Skin of body (tissue), 2 donors: ENCODE measurements around the gene WDR72. TPM values are rescaled to one million over a fixed set of nuclear protein-coding genes. Genes with fewer than 3 reads are reported as not detected.
"Not testable (repeated sequence)": the region's sequence is repeated elsewhere in the genome, so short reads cannot be mapped to it uniquely, and the experiment has no call there.

Source experiments
- DNase-seq: peaks from one replicate; lab custom pipeline; 2025; lab: John Stamatoyannopoulos, UW
- total RNA-seq: library from RNA; depleted of rRNA; stranded (reverse); fragments of >200 nt; gene quantifications from one replicate; pipeline ENCODE4 v1.2.3, GENCODE V29; 2014

Gene WDR72
- 0.69 TPM for total RNA-seq

GRCh38 chr15:53759411-53759931 lies at the start of gene WDR72:
TSS of gene WDR72 (minus strand) at chr15:53759663. CDS start at chr15:53733149, 26,514 bp downstream.
- no peak for DNase-seq

DNA sequence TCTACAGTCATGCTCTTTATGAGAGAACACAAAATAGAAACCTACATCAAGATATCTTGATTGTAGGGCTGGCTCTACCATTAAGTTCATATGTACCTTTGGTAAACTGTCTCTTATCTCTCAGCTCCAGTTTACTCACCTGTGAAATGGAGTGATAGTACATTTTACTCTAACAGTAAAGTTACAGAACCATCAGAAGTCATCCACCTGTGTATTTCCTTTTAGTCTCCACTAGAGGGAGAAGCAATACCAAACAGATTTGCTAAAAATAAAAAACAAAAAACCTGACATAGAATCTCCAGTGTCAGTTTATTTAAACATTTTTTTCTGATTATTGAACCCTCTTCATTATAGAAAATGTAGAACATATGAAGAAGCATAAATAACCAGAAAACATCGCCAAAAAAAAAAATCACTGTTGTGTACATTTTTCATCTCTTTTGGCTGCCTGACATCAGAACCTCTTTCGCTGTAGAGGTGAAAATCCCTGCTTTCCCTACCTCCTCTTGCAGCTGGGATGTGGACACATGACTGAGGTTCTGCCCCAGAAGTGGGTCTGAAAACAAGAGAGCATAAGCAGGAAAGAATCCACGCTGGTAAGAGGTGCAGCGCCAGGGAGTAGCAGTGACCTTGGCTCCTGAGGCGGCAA lies 48.7 kb upstream of the WDR72 start:
- peak; percentile 8 for DNase-seq

DNA sequence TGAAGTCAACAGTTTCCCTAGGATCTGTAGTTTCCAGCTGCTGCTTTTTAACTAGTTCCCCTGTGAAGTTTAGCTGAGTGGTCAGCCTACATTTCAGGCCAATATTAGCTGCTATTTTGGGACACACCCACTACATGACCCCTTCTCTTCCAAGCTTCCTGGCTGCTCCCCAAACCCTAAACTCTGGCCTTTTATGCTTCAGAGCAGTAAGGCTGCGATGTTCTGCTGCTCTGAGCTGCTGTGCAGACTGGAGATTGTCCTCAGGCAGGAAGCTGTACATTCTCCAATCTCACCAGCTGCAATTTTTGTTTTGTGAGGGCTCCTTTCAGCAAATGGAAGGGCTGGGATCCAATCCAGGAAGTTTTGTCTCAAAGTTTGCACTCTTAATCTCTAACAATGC lies 48.0 kb upstream of the WDR72 start:
- DNase-seq: peak; percentile 48

- no peak for DNase-seq
These were observed 43.2 kb upstream of the WDR72 start for GRCh38 chr15:53802672-53803071.

DNA sequence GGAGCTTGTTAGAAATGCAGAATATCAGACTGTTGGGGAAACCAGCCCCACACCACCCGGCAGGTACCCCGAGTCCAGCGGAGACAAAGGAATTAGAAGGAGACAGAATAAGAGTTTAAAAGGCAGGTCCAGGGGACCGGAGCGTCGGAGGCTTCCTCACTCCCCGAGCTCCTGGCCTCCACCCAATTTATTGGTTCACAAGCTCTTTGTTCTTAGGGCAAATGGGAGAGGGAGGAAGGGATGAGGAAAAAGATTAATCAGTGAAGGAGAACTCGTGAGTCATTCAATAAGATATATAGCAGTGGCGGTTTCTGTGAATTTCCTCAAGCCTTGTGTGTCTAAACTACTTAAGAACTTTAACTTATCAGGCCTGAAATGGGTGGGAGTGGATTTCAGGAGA lies 32.1 kb upstream of the WDR72 start:
- no peak for DNase-seq

- DNase-seq: no peak
These were observed 30.4 kb upstream of the WDR72 start for GRCh38 chr15:53789654-53790375.

DNA sequence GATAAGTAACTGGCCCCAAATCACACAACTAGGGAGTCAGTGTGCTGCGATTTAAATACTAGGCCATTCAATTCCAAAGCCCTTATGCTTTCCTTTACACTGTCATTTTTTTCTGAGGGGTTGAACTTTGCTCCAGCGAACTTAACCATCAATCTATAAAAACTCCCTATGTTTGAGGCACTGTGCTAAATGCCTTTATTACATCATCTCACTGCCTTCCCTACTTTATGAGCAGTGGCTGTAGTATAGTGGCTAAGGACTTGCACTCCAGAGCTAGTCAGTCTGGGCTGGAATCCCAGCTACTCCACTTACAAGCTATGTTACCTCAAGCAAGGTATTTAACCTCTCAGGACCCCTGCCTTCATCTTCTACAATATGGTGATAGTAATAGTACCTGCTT lies 26.9 kb upstream of the WDR72 start:
- DNase-seq: no peak

DNA sequence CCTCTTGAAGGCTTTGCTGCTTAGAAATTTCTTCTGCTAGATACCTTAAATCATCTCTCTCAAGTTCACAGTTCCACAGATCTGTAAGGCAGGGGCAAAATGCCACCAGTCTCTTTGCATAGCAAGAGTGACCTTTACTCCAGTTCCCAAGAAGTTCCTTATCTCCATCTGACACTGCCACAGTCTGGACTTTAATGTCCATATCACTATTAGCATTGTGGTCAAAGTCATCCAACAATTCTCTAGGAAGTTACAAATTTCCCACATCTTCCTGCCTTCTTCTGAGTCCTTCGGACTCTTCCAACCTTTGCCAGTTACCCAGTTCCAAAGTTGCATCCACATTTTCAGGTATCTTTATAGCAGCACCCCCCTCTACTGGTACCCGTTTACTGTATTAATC lies 25.8 kb upstream of the WDR72 start:
- DNase-seq: not testable (repeated sequence)

DNA sequence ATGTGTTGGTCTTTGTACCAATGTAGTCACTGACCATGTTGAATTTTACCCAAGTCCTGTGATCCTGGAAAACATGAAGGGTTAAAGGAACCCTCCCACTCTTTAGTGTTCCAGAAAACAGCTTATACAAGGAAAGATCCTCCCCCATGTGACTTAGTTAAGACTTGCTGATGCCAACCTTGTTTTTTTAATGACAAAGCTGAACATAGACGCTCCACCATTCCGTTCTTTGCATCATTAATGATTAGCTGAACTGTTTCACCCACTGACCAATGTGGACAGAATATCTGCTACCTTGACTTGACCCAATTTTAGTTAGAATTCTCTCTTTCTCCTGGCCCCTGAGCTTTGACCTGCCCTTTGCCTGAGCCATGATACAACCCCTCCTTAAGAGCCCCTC lies 3.5 kb upstream of the WDR72 start:
- DNase-seq: no peak

- no peak for DNase-seq
These were observed 1.1 kb downstream of the WDR72 start for GRCh38 chr15:53758412-53758811.

DNA sequence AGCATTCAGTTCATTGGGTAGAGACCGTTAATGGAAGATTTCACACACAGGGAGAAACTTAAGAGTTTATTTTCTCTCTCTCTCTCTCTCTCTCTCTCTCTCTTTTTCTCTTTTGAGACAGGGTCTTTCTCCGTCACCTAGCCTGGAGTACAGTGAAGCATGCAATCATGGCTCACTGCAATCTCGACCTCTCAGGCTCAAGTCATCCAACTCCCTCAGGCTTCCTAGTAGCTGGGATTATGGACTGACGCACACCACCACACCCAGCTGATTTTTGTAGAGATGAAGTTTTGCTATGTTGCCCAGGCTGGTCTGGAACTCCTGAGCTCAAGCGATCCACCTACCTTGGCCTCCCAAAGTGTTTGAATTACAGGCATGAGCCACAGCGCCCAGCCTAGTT lies 1.6 kb downstream of the WDR72 start:
- DNase-seq: no peak

- DNase-seq: no peak
These were observed 5.7 kb downstream of the WDR72 start for GRCh38 chr15:53753813-53754212.

GRCh38 chr15:53752406-53752805 lies 7.1 kb downstream of the WDR72 start:
- no peak for DNase-seq

DNA sequence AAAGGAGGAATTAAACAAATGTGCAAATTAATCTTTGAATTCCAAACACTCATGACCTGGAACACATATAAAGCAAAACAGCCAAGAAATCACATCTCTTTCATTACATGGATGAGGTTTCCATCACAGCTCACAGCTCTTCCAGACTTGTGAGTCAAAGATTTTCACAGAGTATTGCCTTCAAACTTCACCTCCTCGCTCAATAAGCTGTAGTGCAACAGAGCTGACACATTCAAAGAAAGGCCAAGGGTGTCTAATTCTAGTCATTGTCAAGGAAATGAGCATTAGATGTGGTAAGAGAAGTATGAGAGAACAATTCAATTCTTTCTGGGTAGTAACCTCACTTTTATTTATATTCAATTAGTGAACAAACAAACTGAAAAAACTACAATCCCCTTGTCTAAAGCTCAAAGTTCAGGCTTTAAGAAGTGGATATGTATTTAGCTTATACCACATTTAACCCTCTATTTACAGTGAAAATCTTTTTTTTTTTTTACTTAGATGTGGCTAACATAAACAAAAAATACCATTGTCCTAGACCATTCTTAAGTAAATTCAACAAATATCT lies 11.9 kb downstream of the WDR72 start:
- DNase-seq: no peak

DNA sequence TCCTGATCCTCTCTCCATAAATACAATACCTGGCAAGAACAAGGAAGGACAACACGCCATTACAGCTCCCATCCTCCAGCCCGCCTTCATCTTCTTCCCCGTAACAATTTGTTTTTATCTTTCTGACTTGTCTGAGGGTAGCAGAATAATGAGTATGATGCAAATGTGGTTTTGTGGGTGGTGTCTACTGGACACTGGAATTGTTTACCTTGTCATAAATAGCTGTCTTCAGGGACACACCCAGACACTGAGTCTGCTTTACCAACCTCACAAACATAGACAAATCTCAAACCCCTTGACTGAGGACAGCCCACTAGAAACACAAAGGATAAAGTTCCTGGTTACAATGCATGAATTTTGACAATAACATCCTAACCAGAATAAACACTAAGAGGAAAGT lies 13.4 kb downstream of the WDR72 start:
- DNase-seq: no peak

GRCh38 chr15:53739651-53740050 lies 19.8 kb downstream of the WDR72 start:
- no peak for DNase-seq

GRCh38 chr15:53739187-53739586 lies 20.3 kb downstream of the WDR72 start:
- DNase-seq: no peak

DNA sequence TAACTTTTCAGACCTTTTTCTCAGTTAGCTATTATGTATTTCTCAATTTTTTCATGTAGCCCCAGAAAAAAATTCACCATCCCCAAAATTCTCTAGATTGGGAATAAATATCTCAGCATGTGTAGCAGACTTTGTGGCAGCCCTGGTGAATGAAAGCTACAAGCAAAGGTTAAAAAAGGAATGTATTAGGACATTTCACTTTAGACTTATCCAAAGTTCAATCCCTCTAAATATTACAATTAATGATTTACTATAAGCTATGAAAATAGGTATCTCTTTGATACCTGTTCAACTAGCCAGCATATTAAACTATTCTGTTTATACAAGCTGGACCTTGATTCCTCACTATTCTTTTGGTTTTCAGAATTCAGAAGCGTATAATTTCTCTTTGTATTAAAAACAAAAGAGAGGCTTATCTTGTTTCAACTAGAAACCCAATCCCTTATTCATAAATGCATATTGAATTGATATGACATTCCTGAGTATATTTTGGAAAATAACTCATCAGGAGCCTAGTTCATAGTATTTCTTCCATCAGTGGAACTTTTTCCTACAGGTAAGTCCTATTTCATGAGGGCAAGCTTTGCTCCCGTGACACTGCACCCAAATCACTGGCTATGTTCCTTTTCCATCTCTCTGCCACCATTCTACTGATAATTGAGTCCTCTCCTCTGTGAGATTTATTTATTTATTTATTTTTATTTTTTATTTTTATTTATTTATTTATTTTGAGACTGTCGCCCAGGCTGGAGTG lies 38.0 kb downstream of the WDR72 start:
- DNase-seq: no peak

DNA sequence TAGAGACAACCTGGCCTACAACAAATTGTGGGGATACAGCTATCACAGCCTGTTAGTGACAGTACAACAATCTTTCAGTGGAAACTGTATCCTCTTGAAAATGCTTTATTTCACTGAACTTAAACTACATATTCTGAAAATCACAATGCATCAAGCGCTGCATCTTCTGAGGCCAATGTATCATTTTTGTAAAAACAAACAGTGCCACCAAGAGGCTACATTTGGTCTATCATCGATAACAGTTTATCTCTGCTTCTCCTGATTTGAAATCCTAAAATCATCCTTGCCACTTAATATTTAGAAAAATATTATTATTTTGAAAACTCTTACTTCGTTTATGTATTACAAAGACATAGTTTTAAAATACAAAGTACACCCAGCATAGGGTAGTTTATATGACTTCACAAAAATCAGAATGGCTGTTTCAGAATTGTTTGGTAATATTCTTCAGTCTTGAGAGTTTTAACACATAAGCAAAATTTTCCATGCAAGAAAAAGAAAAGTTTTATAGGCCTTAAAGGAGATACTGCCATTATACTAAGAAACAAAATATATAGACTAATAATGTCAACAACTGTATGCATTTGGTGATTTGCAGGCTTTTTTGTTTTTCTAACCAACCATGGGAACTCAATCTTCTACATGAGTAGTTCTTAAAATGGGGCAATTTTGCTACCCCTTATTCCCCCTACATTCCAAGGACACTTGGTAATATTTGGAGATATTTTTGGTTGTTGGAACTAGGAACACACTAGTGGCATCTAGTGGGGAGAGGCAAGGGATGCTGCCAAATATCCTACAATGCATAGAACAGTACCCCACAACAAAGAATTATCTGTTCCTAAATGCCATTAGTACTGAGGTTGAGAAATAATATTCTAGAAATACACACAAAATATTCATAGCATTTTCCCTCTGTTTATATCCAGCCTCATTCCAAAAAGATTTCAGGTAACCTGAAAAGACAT lies 42.3 kb downstream of the WDR72 start:
- no peak for DNase-seq

DNA sequence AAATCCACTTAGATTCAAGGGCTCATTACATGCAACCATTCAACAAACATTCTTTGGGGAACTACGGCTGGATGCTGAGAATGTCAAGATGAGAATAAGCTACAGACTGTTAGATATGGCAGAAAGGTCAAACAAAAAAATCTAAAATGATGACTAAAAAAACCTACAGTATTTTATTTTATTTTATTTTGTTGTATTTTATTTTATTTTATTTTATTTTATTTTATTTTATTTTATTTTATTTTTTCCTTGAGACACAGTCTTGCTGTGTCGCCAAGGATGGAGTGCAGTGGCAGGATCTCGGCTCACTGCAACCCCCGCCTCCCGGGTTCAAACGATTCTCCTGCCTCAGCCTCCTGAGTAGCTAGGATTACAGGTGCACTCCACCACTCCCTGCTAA lies 46.2 kb downstream of the WDR72 start:
- no peak for DNase-seq

DNA sequence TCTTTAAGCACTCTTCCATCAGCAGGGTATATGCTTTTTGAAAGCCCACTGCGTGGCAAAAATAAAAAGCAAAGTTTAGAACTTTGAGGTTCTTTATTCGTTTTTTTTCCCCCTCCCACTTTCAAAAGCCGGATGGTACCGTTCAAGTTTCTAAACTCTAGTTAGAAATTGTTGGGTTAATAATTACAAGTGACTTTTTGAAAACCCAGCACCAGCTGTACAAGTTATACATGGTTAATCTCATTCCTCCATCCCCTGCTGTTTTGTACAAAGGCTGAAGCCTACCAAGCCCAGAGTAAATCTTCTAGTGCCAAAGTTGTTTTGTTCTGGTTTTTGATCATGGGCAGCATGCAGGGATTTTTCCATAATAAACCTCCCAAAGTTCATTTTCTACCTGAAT lies 48.6 kb downstream of the WDR72 start:
- DNase-seq: no peak
